SU-DHL-6 (cell line): Measurements from ENCODE around the gene SCP2D1.

Experiments used
- H2AFZ ChIP-seq: fragments of 200-600 bp; sonication (generic); 2 replicates; pipeline ENCODE4 v1.6.1; 2014; ENCODE audit warnings: low read depth, mild to moderate bottlenecking, moderate library complexity, mixed read lengths, antibody characterized with exemption, low read length; ENCODE audit not compliant: severe bottlenecking
- H3F3A ChIP-seq: fragments of 200-600 bp; shearing (Covaris generic); 2 replicates; pipeline ENCODE4 v1.6.0; 2016; ENCODE audit warnings: antibody characterized with exemption, mild to moderate bottlenecking; ENCODE audit not compliant: insufficient read depth
- H3K27ac ChIP-seq: fragments of 200-600 bp; sonication (generic); 2 replicates; pipeline ENCODE4 v1.5.1; 2016; ENCODE audit warnings: low read depth, mild to moderate bottlenecking, low read length, moderate library complexity, mixed read lengths
- H3K27me3 ChIP-seq: fragments of 200-600 bp; sonication (generic), shearing (Covaris generic); 2 replicates; pipeline ENCODE4 v1.6.0; 2014; ENCODE audit warnings: mild to moderate bottlenecking, low read length
- H3K36me3 ChIP-seq: fragments of 200-600 bp; sonication (generic); 2 replicates; pipeline ENCODE4 v1.6.1; 2014; ENCODE audit warnings: mild to moderate bottlenecking, low read length, mixed read lengths
- H3K4me2 ChIP-seq: fragments of 300-600, 200-600 bp; shearing (Covaris generic), sonication (generic); 2 replicates; pipeline ENCODE4 v1.6.0; 2014; ENCODE audit warnings: low read length, low read depth, mild to moderate bottlenecking; ENCODE audit not compliant: poor library complexity, severe bottlenecking
- H3K4me3 ChIP-seq: fragments of 200-600 bp; sonication (generic); 2 replicates; pipeline ENCODE4 v1.5.1; 2014; ENCODE audit warnings: antibody characterized with exemption, low read length, mild to moderate bottlenecking, mixed read lengths; ENCODE audit not compliant: insufficient read depth, poor library complexity, severe bottlenecking
- H3K79me2 ChIP-seq: fragments of 200-600 bp; sonication (generic); 2 replicates; pipeline ENCODE4 v1.6.1; 2014; ENCODE audit warnings: mild to moderate bottlenecking, low read length, moderate library complexity; ENCODE audit not compliant: insufficient read depth
- H3K9ac ChIP-seq: fragments of 200-600 bp; sonication (generic); 2 replicates; pipeline ENCODE4 v1.7.0; 2014; ENCODE audit warnings: mild to moderate bottlenecking, low read length
- H3K9me2 ChIP-seq: fragments of 200-600 bp; sonication (generic); replicated peaks from 2 replicates; pipeline ENCODE4 v1.6.1; 2014; ENCODE audit warnings: low read length; ENCODE audit not compliant: insufficient read depth
- H3K9me3 ChIP-seq: fragments of 200-600 bp; sonication (generic); 2 replicates; pipeline ENCODE4 v1.6.1; 2014; ENCODE audit warnings: low read length, mixed read lengths; ENCODE audit not compliant: insufficient read depth
- H4K20me1 ChIP-seq: fragments of 200-600 bp; sonication (generic); 2 replicates; pipeline ENCODE4 v1.6.1; 2014; ENCODE audit warnings: low read depth, mild to moderate bottlenecking, antibody characterized with exemption, low read length, moderate library complexity, mixed read lengths
- EZH2phosphoT487 ChIP-seq: fragments of 200-600 bp; sonication (generic), shearing (Covaris generic); conservative IDR thresholded peaks from 2 replicates; pipeline ENCODE4 v1.6.1; 2018; ENCODE audit warnings: mild to moderate bottlenecking, antibody characterized with exemption, low read length, moderate library complexity, mixed read lengths
- TF ChIP-seq, protein P1 (sequence below): fragments of 200-600 bp; sonication (generic); IDR thresholded peaks from one replicate; pipeline ENCODE4 v1.5.1; 2017; ENCODE audit warnings: antibody characterized with exemption, mild to moderate bottlenecking, low read length, moderate library complexity; ENCODE audit not compliant: insufficient read depth, poor library complexity, severe bottlenecking

The SCP2D1 gene

DNA sequence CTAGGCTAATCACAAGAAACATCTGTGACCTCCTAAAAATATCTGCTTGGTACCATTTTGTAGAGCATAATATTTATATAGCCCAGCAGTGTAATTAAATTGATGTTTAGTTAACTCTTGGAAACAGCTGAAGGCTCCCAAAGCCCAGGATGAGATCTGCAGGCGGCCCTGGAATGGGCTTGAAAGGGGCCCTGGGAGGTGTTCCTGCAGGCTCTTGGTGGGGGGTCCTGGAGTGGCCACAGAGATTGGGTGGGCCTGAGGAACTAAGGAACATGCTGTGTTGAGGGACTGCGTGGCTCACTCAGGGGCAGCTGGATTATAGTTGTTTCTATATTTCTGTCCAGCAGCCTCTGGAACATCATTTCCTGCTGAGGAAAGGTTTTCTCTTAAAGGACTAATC is 9.2 kb downstream of the SCP2D1 start:
- H3K4me2 ChIP-seq, result no peak overlapping the region
- H3K9me2 ChIP-seq, result no peaks in the 10 kb centered on the region
- no peak overlapping the region for H2AFZ ChIP-seq
- H3K9ac ChIP-seq, result no peak overlapping the region
- no peaks in the 10 kb centered on the region for H3K27me3 ChIP-seq
- H3F3A ChIP-seq, result no peaks in the 10 kb centered on the region
- no peaks in the 10 kb centered on the region for H3K79me2 ChIP-seq
- H4K20me1 ChIP-seq, result no peaks in the 10 kb centered on the region
- no peak overlapping the region for H3K4me3 ChIP-seq
- TF ChIP-seq EZH2phosphoT487, result no peak
- TF ChIP-seq, protein P1, sequence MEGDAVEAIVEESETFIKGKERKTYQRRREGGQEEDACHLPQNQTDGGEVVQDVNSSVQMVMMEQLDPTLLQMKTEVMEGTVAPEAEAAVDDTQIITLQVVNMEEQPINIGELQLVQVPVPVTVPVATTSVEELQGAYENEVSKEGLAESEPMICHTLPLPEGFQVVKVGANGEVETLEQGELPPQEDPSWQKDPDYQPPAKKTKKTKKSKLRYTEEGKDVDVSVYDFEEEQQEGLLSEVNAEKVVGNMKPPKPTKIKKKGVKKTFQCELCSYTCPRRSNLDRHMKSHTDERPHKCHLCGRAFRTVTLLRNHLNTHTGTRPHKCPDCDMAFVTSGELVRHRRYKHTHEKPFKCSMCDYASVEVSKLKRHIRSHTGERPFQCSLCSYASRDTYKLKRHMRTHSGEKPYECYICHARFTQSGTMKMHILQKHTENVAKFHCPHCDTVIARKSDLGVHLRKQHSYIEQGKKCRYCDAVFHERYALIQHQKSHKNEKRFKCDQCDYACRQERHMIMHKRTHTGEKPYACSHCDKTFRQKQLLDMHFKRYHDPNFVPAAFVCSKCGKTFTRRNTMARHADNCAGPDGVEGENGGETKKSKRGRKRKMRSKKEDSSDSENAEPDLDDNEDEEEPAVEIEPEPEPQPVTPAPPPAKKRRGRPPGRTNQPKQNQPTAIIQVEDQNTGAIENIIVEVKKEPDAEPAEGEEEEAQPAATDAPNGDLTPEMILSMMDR, result no peak
- no peaks in the 10 kb centered on the region for H3K9me3 ChIP-seq
- H3K27ac ChIP-seq, result no peak overlapping the region
- H3K36me3 ChIP-seq, result no peaks in the 10 kb centered on the region

DNA sequence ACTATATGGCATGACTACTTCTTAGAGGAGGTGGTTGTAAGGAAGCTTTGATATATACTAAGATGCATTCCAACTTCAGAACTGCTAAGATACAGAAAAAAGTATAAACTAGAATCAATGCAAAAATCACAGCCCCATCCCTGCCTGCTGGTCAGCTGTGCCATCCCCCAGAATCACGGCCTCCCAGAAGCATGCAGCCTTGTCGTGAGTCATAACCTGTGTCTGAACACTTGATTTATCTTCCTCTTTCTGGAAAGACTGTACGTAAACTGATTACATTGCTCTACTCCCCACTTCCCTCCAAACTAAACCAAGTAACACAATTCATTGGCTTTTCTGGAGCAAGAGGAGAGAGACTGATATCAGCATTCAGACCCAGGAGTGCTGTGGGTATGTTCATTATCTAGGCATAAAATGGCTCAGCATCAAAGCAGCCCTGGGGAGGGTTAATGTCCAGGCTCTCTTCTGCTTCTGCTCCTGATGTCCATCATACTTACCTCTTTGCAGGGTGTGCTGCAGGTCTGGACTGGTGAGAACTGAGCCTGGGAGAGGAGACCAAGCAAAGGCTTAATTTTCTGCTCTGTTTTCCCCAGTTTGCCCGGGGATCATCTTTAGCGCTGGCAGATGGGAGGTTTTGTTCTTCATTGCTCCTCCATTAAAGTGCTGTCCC is 18.4 kb downstream of the SCP2D1 start:
- Histone ChIP-seq H3K9me2 (no peaks in the 10 kb centered on the region), H3K9me3 (no peaks in the 10 kb centered on the region), H3K36me3 (no peaks in the 10 kb centered on the region), H4K20me1 (no peaks in the 10 kb centered on the region), H3F3A (no peaks in the 10 kb centered on the region), H3K79me2 (no peaks in the 10 kb centered on the region), H3K27me3 (no peaks in the 10 kb centered on the region), H3K27ac (no peak overlapping the region), H3K4me3 (no peak overlapping the region), H3K4me2 (no peak overlapping the region), H3K9ac (no peak overlapping the region), H2AFZ (no peak overlapping the region)
- TF ChIP-seq EZH2phosphoT487, result no peak
- TF ChIP-seq, protein P1, result no peak

- Histone ChIP-seq H3K27me3 (no peaks in the 10 kb centered on the region), H3K27ac (no peak overlapping the region), H2AFZ (no peak overlapping the region), H3K4me3 (no peak overlapping the region), H3K36me3 (no peaks in the 10 kb centered on the region), H3K9ac (no peak overlapping the region), H3K79me2 (no peaks in the 10 kb centered on the region), H4K20me1 (no peaks in the 10 kb centered on the region), H3K4me2 (no peak overlapping the region), H3F3A (no peaks in the 10 kb centered on the region), H3K9me3 (no peaks in the 10 kb centered on the region), H3K9me2 (no peaks in the 10 kb centered on the region)
- TF ChIP-seq, protein P1, result no peak
- TF ChIP-seq EZH2phosphoT487, result no peak
Observed at GRCh38 chr20:18832546-18833200, 19.1 kb downstream of the SCP2D1 start.
